GM12801 (cell line): ENCODE measurements around the gene SH3PXD2B.

Source experiments
- TF ChIP-seq, protein P1 (sequence below): IDR thresholded peaks from one replicate; pipeline ENCODE4 v1.5.1; 2011; ENCODE audit warnings: control low read depth; ENCODE audit not compliant: insufficient read length; ENCODE audit errors: extremely low read depth

The SH3PXD2B gene

GRCh38 chr5:172450453-172450852 is 3.9 kb downstream of the SH3PXD2B start:
- TF ChIP-seq, protein P1, sequence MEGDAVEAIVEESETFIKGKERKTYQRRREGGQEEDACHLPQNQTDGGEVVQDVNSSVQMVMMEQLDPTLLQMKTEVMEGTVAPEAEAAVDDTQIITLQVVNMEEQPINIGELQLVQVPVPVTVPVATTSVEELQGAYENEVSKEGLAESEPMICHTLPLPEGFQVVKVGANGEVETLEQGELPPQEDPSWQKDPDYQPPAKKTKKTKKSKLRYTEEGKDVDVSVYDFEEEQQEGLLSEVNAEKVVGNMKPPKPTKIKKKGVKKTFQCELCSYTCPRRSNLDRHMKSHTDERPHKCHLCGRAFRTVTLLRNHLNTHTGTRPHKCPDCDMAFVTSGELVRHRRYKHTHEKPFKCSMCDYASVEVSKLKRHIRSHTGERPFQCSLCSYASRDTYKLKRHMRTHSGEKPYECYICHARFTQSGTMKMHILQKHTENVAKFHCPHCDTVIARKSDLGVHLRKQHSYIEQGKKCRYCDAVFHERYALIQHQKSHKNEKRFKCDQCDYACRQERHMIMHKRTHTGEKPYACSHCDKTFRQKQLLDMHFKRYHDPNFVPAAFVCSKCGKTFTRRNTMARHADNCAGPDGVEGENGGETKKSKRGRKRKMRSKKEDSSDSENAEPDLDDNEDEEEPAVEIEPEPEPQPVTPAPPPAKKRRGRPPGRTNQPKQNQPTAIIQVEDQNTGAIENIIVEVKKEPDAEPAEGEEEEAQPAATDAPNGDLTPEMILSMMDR = no peak

DNA sequence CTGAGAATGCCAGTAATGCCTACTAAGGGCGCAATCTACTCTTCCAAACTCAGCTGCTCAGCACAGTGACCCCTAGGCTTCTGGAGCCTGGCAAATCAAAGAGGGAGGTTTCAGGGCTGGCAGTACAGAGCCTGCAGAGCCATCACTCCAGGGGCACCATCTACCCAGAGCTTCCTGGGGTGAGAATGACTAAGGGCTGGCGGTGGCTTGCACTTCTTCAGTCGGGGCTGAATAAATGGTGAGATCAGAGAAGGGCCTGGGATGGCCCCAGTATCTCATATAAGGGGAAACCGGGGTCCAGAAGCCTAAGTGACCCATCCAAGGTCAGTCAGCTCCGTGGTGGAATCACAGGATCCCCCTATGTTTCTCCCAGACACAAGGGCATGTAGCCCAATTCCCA is 5.3 kb downstream of the SH3PXD2B start:
- TF ChIP-seq, protein P1 = no peak

- TF ChIP-seq, protein P1 = no peak
These were observed 6.5 kb downstream of the SH3PXD2B start for GRCh38 chr5:172447646-172448365.

DNA sequence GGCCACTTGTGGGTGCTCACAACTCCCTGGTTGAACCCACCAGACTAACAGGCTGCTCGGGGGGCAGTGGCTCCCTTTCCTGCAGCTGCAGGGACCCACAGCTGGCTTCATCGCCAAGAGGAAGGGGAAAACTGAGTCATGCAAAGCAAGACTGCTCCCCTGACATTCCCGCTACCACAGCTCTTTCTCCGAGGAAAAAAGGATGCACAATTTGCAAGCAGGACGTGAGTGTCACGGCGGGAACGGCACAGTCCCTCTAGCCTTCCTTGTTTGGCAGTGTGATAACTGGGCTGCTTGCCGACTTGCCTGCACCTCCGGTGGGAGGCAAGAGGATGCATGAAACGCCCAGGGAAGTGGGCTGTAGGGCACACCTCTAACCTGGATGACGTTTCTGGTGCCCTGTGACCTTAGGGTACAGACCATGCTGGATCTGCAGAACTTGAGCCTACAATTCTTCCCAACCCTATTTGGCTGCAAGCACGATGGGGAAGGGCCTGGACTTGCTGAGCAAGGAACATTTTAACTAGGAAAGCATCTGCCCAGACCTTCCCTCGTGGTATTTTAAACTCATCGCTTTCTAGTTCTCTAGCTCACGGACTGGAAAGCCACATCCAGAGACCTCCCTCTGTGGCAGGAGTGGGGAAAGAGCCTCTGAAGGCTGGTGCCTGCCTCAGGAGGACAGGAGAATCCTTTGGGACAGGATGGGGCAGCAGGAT is 7.8 kb downstream of the SH3PXD2B start:
- TF ChIP-seq, protein P1 = no peak

- TF ChIP-seq, protein P1 = no peak
These were observed 8.5 kb downstream of the SH3PXD2B start for GRCh38 chr5:172445866-172446265.

DNA sequence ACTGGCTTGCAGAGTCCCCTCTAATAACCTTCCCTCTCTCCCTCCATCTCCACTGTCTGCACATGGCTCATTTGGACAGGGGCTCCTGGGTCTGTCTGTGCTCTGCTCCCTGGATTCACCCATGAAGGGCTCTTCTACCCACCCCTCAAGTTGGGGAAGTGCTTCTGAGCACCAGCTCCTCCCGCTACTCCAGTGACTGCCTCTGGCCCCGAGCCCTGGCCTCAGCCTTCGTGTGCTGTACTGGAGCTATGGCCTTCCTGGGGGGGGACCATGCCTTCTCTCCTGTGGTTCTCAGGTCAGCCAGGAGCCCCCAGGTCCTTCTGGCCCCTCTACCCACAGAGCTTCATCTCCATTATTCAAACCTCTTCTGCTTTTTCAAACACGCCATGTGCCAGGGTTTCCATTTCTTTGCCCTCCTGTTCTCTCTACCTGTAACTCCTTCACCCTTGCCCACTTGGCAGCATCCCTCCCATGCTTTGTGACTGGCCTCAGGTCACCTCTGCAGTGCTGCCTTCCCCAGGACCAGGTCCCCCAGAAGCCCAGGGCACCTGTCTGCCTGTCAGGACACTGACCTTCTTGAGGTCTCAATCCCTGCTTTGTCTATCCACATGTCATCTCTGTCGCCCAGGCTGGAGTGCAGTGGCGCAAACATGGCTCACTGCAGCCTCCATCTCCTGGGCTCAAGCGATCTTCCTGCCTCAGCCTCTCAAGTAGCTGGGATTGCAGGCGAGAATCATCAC is 9.5 kb downstream of the SH3PXD2B start:
- TF ChIP-seq, protein P1 = no peak

DNA sequence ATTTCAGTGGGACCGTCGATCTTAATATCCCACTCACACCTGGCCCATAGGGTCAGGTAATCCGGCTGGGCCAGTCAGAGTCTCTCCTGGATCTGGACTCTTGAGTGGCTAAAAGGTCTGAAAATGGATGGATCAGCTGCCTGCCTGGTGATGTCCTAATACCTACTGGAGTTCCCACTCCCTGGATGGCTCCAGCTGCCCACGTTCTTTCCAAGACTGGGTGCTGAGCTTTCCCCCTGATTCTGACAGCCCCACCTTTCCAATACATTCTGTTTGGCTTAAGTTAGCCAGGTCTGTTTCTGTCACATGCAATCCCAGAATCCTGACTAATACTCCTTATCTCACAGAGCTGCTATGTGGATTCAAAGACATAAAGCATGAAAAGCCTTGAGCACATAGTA is 10.2 kb downstream of the SH3PXD2B start:
- TF ChIP-seq, protein P1 = no peak
